GM12892 (cell line): Measurements from ENCODE around the gene ERCC4.

Experiments
- POLR2A ChIP-seq: IDR thresholded peaks from 2 replicates; pipeline ENCODE4 v1.6.1; 2011; ENCODE audit warnings: low read depth, low read length, control low read depth
- POLR2AphosphoS5 ChIP-seq: IDR thresholded peaks from 2 replicates; pipeline ENCODE4 v1.6.1; 2011; ENCODE audit warnings: low read depth, low read length, control low read depth
- TAF1 ChIP-seq: IDR thresholded peaks from 2 replicates; pipeline ENCODE4 v1.6.1; 2011; ENCODE audit warnings: low read depth, mild to moderate bottlenecking, control low read depth, low read length, borderline replicate concordance

GRCh38 chr16:13892301-13892700 lies 27.7 kb upstream of the ERCC4 start:
- TF ChIP-seq TAF1 (no peak), POLR2A (no peak), POLR2AphosphoS5 (no peak)
